Measurements from ENCODE around the gene IGLL5. TPM values are rescaled to one million over a fixed set of nuclear protein-coding genes. Genes with fewer than 3 reads are reported as not detected.

IGLL5 gene
- total and polyA plus RNA-seq, 2 of the 13 experiments (the other 11 are each of a cell fraction or from before 2014, with no cell fraction given): not detected

- no peak overlapping the region for H2AFZ ChIP-seq (ENCODE audit: low read length)
- H3K9ac ChIP-seq (ENCODE audit: insufficient read depth, low read depth, low read length): no peak overlapping the region
- in situ Hi-C loops (cut with HindIII; ENCODE audit: extremely low pct_ligation_motif_present, low pct_unique_long_range_greater_than_20kb): loop anchor here (5.0 kb wide), 1 partner anchor 102 kb away; no protein-coding TSS in a partner anchor
- ChIA-PET CTCF (ENCODE audit: low intra/inter-chr PET ratio, low total read pairs) (interaction anchor here (1.4 to 2.3 kb wide), 3 partner anchors 22 to 100 kb away, joined by 5 to 13 read pairs (median 8); no protein-coding TSS in a partner anchor), POLR2A (no interaction called here)
- WGBS (ENCODE audit: low lambda C conversion rate): 67% methylated on average over 3 of the region's 5 CpGs
- intact Hi-C loops (cut with micrococcal nuclease; ENCODE audit: unreplicated experiment): no loop called here
- no peak overlapping the region for H3K27ac ChIP-seq (ENCODE audit: extremely low read length, insufficient read depth, low read length)
- no peak overlapping the region for H3K4me3 ChIP-seq (replicated peaks in 1 of 3; ENCODE audit: insufficient read depth in 1 of 3, low read depth in 2 of 3, low read length in 3 of 3)
- H3K36me3 ChIP-seq (replicated peaks in 1 of 2; ENCODE audit: control insufficient read depth in 1 of 2, insufficient read depth in 2 of 2, low read length in 2 of 2): no peaks in the 10 kb centered on the region
- H3K9me3 ChIP-seq (ENCODE audit: low read length): no peaks in the 10 kb centered on the region
- H3K4me1 ChIP-seq (ENCODE audit: insufficient read depth, low read length): peaks cover 18% of the 10 kb centered on the region
- no TSS peak for BruUV-seq (replicated peaks)
- FAIRE-seq (no peak), ATAC-seq (peak; percentile 97), DNase-seq (ENCODE audit: low spot score) (peak; percentile 12)
- no peaks in the 10 kb centered on the region for H4K20me1 ChIP-seq (ENCODE audit: insufficient read depth, low read length)
- H3K27me3 ChIP-seq (ENCODE audit: control insufficient read depth in 1 of 2, insufficient read depth in 2 of 2, low read length in 2 of 2): peaks cover 0 to 47% of the 10 kb centered on the region in 2 experiments; a peak in 2 of 5 replicates
- no peak overlapping the region for H3K4me2 ChIP-seq (ENCODE audit: low read depth, low read length)
- no peaks in the 10 kb centered on the region for H3K79me2 ChIP-seq (ENCODE audit: insufficient read depth, low read length)
- TF ChIP-seq JARID2 (CRISPR knock-in tag; IDR thresholded peaks at IDR 0.05; ENCODE audit: insufficient replicate concordance) (no peak), SMC3 (IDR thresholded peaks at IDR 0.05; ENCODE audit: low read length) (peak; percentile 32; the same call in 1 of the 2 replicates), HIC2 (CRISPR knock-in tag; IDR thresholded peaks at IDR 0.05; ENCODE audit: low read depth) (no peak), ZNF776 (CRISPR knock-in tag; IDR thresholded peaks at IDR 0.05) (no peak), ESRRA (CRISPR knock-in tag; IDR thresholded peaks at IDR 0.05; ENCODE audit: low read depth) (no peak), ZZZ3 (CRISPR knock-in tag; IDR thresholded peaks at IDR 0.05; ENCODE audit: borderline replicate concordance) (no peak), ZSCAN20 (CRISPR knock-in tag; IDR thresholded peaks at IDR 0.05; ENCODE audit: borderline replicate concordance) (no peak), SP4 (CRISPR knock-in tag; IDR thresholded peaks at IDR 0.05) (no peak), STAG1 (CRISPR knock-in tag; IDR thresholded peaks at IDR 0.05) (peak; percentile 40), NR3C1 (CRISPR knock-in tag; IDR thresholded peaks at IDR 0.05) (no peak), ATF4 (CRISPR knock-in tag; IDR thresholded peaks at IDR 0.05) (no peak), CERS6 (CRISPR knock-in tag; IDR thresholded peaks at IDR 0.05) (no peak), HNRNPUL1 (IDR thresholded peaks at IDR 0.05; ENCODE audit: low read depth, low read length) (no peak), HMGA1 (CRISPR knock-in tag; conservative IDR thresholded peaks at IDR 0.05) (no peak), KLF15 (CRISPR knock-in tag; IDR thresholded peaks at IDR 0.05; ENCODE audit: borderline replicate concordance) (no peak), ZBTB8A (CRISPR knock-in tag; IDR thresholded peaks at IDR 0.05; ENCODE audit: borderline replicate concordance, low read depth) (no peak), LBX2 (CRISPR knock-in tag; IDR thresholded peaks at IDR 0.05; ENCODE audit: borderline replicate concordance) (no peak), NR0B2 (CRISPR knock-in tag; IDR thresholded peaks at IDR 0.05) (no peak), ZNF75D (CRISPR knock-in tag; IDR thresholded peaks at IDR 0.05; ENCODE audit: borderline replicate concordance) (no peak), ZNF335 (CRISPR knock-in tag; IDR thresholded peaks at IDR 0.05) (no peak)
Observed at GRCh38 chr22:22855617-22856308, 31.9 kb upstream of the IGLL5 start.
